CD4-positive, alpha-beta T cell treated with Interleukin-15 for 4 hours (primary cell): Measurements from ENCODE around the gene PPM1H.
"Not testable (repeated sequence)": the region's sequence is repeated elsewhere in the genome, so short reads cannot be mapped to it uniquely, and the experiment has no call there.

ENCODE experiments used
- DNase-seq: peaks from one replicate; pipeline ENCODE4 v3.0.0-alpha.2; 2020; ENCODE audit warnings: low spot score

PPM1H gene

GRCh38 chr12:62683776-62684569, 251.0 kb downstream of the PPM1H start:
- no peak for DNase-seq

GRCh38 chr12:62681306-62681705, 253.6 kb downstream of the PPM1H start:
- no peak for DNase-seq

- DNase-seq, result no peak
Observed at GRCh38 chr12:62679608-62680007, 255.3 kb downstream of the PPM1H start.

GRCh38 chr12:62677355-62677754, 257.6 kb downstream of the PPM1H start:
- no peak for DNase-seq

GRCh38 chr12:62676521-62677307, 258.2 kb downstream of the PPM1H start:
- DNase-seq, result no peak

- DNase-seq, result no peak
Observed at GRCh38 chr12:62673028-62673815, 261.7 kb downstream of the PPM1H start.

- DNase-seq, result no peak
Observed at GRCh38 chr12:62670986-62671720, 263.8 kb downstream of the PPM1H start.

- DNase-seq, result no peak
Observed at GRCh38 chr12:62668782-62669181, 266.2 kb downstream of the PPM1H start.

GRCh38 chr12:62664951-62665350, 270.0 kb downstream of the PPM1H start:
- not testable (repeated sequence) for DNase-seq

- DNase-seq, result no peak
Observed at GRCh38 chr12:62660756-62661155, 274.2 kb downstream of the PPM1H start.

- no peak for DNase-seq
Observed at GRCh38 chr12:62659453-62660295, 275.3 kb downstream of the PPM1H start.

GRCh38 chr12:62658910-62659309, 276.0 kb downstream of the PPM1H start:
- no peak for DNase-seq

GRCh38 chr12:62657363-62657632, 277.7 kb downstream of the PPM1H start:
- no peak for DNase-seq

- DNase-seq, result no peak
Observed at GRCh38 chr12:62656591-62657362, 278.2 kb downstream of the PPM1H start.

GRCh38 chr12:62655666-62656151, 279.2 kb downstream of the PPM1H start:
- DNase-seq, result no peak

- no peak for DNase-seq
Observed at GRCh38 chr12:62654326-62655241, 280.4 kb downstream of the PPM1H start.

GRCh38 chr12:62653740-62654139, 281.2 kb downstream of the PPM1H start:
- DNase-seq, result no peak

- no peak for DNase-seq
Observed at GRCh38 chr12:62653304-62653703, 281.6 kb downstream of the PPM1H start.

- no peak for DNase-seq
Observed at GRCh38 chr12:62651138-62651537, 283.8 kb downstream of the PPM1H start.
